Transverse colon (tissue), 4 donors: ENCODE measurements around the gene AMOTL2. TPM values are rescaled to one million over a fixed set of nuclear protein-coding genes. Genes with fewer than 3 reads are reported as not detected.

Source experiments
- DNase-seq: peaks from one replicate; pipeline ENCODE4 v3.0.0-alpha.2; 2019
- H3K27ac ChIP-seq, 4 donors: fragments of 200-600 bp; sonication (generic); 2 replicates each; pipeline ENCODE4 v1.5.1; 2016 to 2018; ENCODE audit warnings: inconsistent platforms in 4 of 4
- H3K27me3 ChIP-seq: fragments of 200-600 bp; sonication (generic); 2 replicates; pipeline ENCODE4 v1.5.1; 2017; ENCODE audit warnings: inconsistent platforms
- H3K36me3 ChIP-seq, 4 donors: fragments of 200-600 bp; sonication (generic); 2 replicates each; pipeline ENCODE4 v1.5.1; 2017 to 2019; ENCODE audit warnings: inconsistent platforms in 4 of 4
- H3K4me1 ChIP-seq, 4 donors: fragments of 200-600 bp; sonication (generic); 2 replicates each; pipeline ENCODE4 v1.5.1; 2017 to 2020; ENCODE audit warnings: inconsistent platforms in 4 of 4
- H3K4me3 ChIP-seq, 4 donors: fragments of 200-600 bp; sonication (generic); 1 replicate in 1 of 4; 2 replicates in 3 of 4; pipeline versions ENCODE4 v1.5.1 to v1.6.1; 2017 to 2019; ENCODE audit warnings: inconsistent platforms in 4 of 4
- H3K9me3 ChIP-seq, 2 donors: fragments of 200-600 bp; sonication (generic); 2 replicates each; pipeline ENCODE4 v1.5.1; 2017 to 2019; ENCODE audit warnings: inconsistent platforms in 2 of 2
- CTCF ChIP-seq, 5 experiments: fragments of 200-600 bp in 3 of 5; fragments of 450-650 bp in 2 of 5; sonication (generic) in 3 of 5; IDR thresholded peaks; 1 replicate in 2 of 5; 2 replicates in 3 of 5; pipeline ENCODE4 v1.5.1; 2016 to 2017; ENCODE audit warnings: antibody characterized with exemption in 5 of 5, inconsistent platforms in 3 of 5, mild to moderate bottlenecking in 2 of 5, moderate library complexity in 1 of 5
- EP300 ChIP-seq: sonication (generic); formaldehyde crosslinking; IDR thresholded peaks from one replicate; pipeline ENCODE4 v1.6.1; 2017; ENCODE audit warnings: antibody characterized with exemption, low read depth
- POLR2A ChIP-seq: fragments of 450-650 bp; IDR thresholded peaks from one replicate; pipeline ENCODE4 v1.6.1; 2016; ENCODE audit warnings: antibody characterized with exemption, mild to moderate bottlenecking, moderate library complexity
- POLR2AphosphoS5 ChIP-seq, 3 donors: sonication (generic); formaldehyde crosslinking; IDR thresholded peaks; one replicate each; pipeline ENCODE4 v1.6.1; 2016; ENCODE audit warnings: antibody characterized with exemption in 3 of 3
- WGBS, 2 donors: methylation state at CpG; one replicate each; pipeline ENCODE4 v1.1.5; 2018; ENCODE audit warnings: low coverage in 1 of 2; 5-methylcytosine and 5-hydroxymethylcytosine counted together
- in situ Hi-C, 4 donors: fragments of 200-750 bp; cut with MboI; loops; one replicate each; pipeline versions ENCODE4 v1.15.0 to v1.15.1; 2017; ENCODE audit warnings: low sequenced_read_pairs in 3 of 4, low pct_ligation_motif_present in 1 of 4, low pct_unique_long_range_greater_than_20kb in 1 of 4
- intact Hi-C: fragments of 100-400 bp; cut with DNase I; formaldehyde crosslinking; loops from one replicate; pipeline ENCODE4 v1.15.1; 2023; ENCODE audit warnings: low total_unique reads
- total RNA-seq, 4 donors: library from RNA; depleted of rRNA; stranded (reverse); fragments of >200 nt; gene quantifications; one replicate each; pipeline ENCODE4 v1.1.0, GENCODE V29; 2016

AMOTL2 gene
- total RNA-seq, 4 donors from 2014 or later, result 14.5 to 50.9 (median 23.8) TPM

- no peak overlapping the region for H3K4me3 ChIP-seq
- peaks cover 17 to 35% (median 26%) of the 10 kb centered on the region in 4 donors for H3K4me1 ChIP-seq
- in situ Hi-C loops, result no loop called here
- H3K27ac ChIP-seq, result peak overlapping the region; percentile 57 to 74 (median 67)
- no peaks in the 10 kb centered on the region for H3K27me3 ChIP-seq
- no peaks in the 10 kb centered on the region for H3K9me3 ChIP-seq
- no peak for DNase-seq
- intact Hi-C loops, result no loop called here
- WGBS, 2 donors, result 69% methylated on average over 10 of the region's 10 CpGs; no CpG with 5 or more reads in 1 of the 2 donors
- TF ChIP-seq POLR2AphosphoS5 (IDR thresholded peaks at IDR 0.05), result peak; percentile 30 to 68 (median 56)
- TF ChIP-seq EP300, result no peak
- TF ChIP-seq CTCF (IDR thresholded peaks at IDR 0.05), result no peak
- TF ChIP-seq POLR2A, result no peak
- no peaks in the 10 kb centered on the region for H3K36me3 ChIP-seq
Observed at GRCh38 chr3:134326760-134327593, 47.3 kb downstream of the AMOTL2 start.

DNA sequence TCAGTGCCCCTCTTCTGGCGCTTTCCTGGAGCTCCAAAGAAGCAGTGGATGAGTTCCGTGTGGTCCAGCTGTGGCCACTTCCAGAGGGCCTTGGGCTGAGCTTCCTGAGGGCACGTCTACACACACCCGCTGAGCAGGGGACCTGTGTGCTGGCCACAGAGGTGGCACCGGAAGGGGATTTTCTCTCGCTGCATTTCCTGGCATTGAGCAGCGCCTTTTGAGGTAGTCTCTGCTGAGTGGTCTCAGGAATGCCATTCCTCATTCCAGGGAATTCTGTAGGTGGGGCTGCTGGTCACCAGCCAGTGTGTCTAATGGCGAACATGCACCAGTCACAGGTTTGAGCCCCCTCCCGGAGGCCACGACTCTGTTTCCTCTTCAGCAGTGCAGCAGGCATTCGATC is 48.1 kb downstream of the AMOTL2 start:
- Histone ChIP-seq H3K4me1 (peaks cover 9 to 27% (median 18%) of the 10 kb centered on the region in 4 donors), H3K4me3 (no peak overlapping the region), H3K27ac (peak overlapping the region; percentile 57 to 74 (median 67)), H3K36me3 (no peaks in the 10 kb centered on the region), H3K27me3 (no peaks in the 10 kb centered on the region), H3K9me3 (no peaks in the 10 kb centered on the region)
- in situ Hi-C loops, result no loop called here
- WGBS, 2 donors, result 81 to 86% methylated on average over 1 to 9 of the region's 11 CpGs
- intact Hi-C loops, result no loop called here
- TF ChIP-seq CTCF (IDR thresholded peaks at IDR 0.05) (no peak), POLR2A (no peak), EP300 (no peak), POLR2AphosphoS5 (IDR thresholded peaks at IDR 0.05) (no peak)
- DNase-seq, result no peak

- no peaks in the 10 kb centered on the region for H3K27me3 ChIP-seq
- intact Hi-C loops, result no loop called here
- in situ Hi-C loops, result no loop called here
- H3K27ac ChIP-seq, result peak overlapping the region; percentile 5 to 74 (median 67)
- H3K36me3 ChIP-seq, result no peaks in the 10 kb centered on the region
- peaks cover 9 to 24% (median 17%) of the 10 kb centered on the region in 4 donors for H3K4me1 ChIP-seq
- no peak for TF ChIP-seq CTCF (IDR thresholded peaks at IDR 0.05)
- no peak for TF ChIP-seq POLR2A
- TF ChIP-seq EP300, result no peak
- TF ChIP-seq POLR2AphosphoS5 (IDR thresholded peaks at IDR 0.05), result no peak
- H3K9me3 ChIP-seq, result no peaks in the 10 kb centered on the region
- DNase-seq, result no peak
- WGBS, 2 donors, result 62% methylated on average over 2 of the region's 5 CpGs; no CpG with 5 or more reads in 1 of the 2 donors
- no peak overlapping the region for H3K4me3 ChIP-seq
Observed at GRCh38 chr3:134325706-134326105, 48.5 kb downstream of the AMOTL2 start.

- DNase-seq, result no peak
- H3K9me3 ChIP-seq, result no peaks in the 10 kb centered on the region
- TF ChIP-seq EP300 (no peak), CTCF (IDR thresholded peaks at IDR 0.05) (no peak), POLR2AphosphoS5 (IDR thresholded peaks at IDR 0.05) (no peak), POLR2A (no peak)
- no peak overlapping the region for H3K4me3 ChIP-seq
- H3K36me3 ChIP-seq, result no peaks in the 10 kb centered on the region
- H3K27ac ChIP-seq, result no peak overlapping the region
- H3K27me3 ChIP-seq, result no peaks in the 10 kb centered on the region
- intact Hi-C loops, result no loop called here
- WGBS, 2 donors, result 71% methylated on average over 1 of the region's 1 CpG; no CpG with 5 or more reads in 1 of the 2 donors
- H3K4me1 ChIP-seq, result peaks cover 9 to 24% (median 17%) of the 10 kb centered on the region in 4 donors
- in situ Hi-C loops, result no loop called here
Observed at GRCh38 chr3:134325061-134325705, 49.1 kb downstream of the AMOTL2 start.
